Activated CD4-positive, alpha-beta T cell treated with anti-CD3 and anti-CD28 coated beads, Interleukin-2, Interleukin-4, amounts not matched to agents 100 ng/mL and 50 ng/mL, durations not matched to agents 16 hours and 8 hours (primary cell): ENCODE measurements around the gene SRPX2.

ENCODE experiments used
- DNase-seq: peaks from one replicate; pipeline ENCODE4 v3.0.0-alpha.2; 2020; ENCODE audit warnings: low spot score

Gene SRPX2

DNA sequence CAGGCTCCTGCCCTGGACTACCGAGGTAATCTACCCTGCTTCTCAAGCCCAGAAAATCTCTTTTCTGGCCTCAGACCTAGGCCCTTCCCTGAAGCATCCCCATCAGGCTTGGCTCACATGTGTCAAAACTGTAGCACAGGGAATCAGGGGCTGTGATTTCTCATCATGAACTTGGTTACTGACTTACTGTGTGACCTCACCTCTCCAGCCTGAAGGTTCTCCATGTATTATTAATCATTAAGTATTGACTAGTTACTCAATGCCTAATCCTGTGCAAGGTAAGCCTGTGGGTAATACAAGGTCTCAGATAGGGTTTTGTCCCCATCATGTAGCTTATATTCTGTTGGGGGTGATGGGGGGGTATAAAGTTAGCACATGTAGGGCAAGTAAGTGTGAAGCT, 6.8 kb downstream of the SRPX2 start:
- no peak for DNase-seq

- no peak for DNase-seq
These were observed 8.3 kb downstream of the SRPX2 start for GRCh38 chrX:100652266-100652665.

DNA sequence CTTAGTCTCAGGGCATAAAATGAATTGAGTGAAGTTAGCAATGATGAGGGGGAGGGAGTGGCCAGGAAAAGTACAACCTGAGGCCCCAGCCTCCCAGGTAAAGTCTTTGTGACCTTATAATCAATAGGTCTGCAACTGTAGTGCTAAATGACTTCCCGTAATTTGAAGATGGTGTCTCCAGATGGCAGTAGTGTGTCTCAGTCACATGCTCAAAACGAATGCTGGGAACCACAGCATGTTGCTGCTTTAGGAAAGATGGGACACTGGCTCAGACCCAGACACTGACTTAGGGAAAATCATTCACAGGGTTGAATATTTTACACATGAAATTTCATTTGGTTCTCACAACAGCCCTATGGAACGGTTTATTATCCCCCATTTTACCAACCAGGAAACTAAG, 10.3 kb downstream of the SRPX2 start:
- DNase-seq, result no peak

- no peak for DNase-seq
These were observed 15.0 kb downstream of the SRPX2 start for GRCh38 chrX:100658941-100659381.

- DNase-seq, result no peak
These were observed 15.6 kb downstream of the SRPX2 start for GRCh38 chrX:100659431-100660137.

DNA sequence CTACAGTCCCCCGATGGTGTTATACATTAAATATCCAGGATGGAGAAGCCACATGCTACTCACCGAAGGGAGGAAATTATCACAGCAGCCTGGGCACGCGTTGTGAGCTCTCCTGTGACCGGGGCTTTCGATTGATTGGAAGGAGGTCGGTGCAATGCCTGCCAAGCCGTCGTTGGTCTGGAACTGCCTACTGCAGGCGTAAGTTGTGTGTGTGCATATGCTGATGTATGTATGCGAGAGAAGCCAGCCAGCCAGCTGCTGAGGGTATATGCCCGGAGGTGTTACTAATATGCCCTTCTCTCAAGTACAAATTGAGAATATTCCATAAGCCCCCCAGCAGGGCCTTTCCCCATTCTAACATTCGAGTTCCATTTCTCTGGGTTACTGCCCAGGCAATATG, 18.2 kb downstream of the SRPX2 start:
- DNase-seq, result no peak

DNA sequence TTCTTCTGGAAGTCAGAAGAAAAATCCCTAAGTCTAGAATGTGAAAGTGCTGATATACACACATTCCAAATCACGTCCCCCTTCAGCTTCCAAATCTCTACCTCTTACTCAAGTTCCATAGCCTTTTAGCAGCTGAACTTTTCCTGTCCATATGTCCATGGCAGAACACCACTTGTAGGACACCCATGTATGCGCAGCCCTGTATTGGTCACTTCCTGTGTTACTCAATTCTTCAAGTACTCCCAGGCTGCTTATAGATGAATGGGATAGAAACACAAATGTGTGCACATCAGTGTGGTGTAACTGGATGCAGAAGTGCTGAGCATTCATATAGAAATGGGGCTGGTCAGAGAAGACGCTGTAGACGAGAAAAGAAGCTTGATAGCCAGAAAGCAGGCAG, 18.8 kb downstream of the SRPX2 start:
- no peak for DNase-seq

GRCh38 chrX:100663642-100664041, 19.6 kb downstream of the SRPX2 start:
- no peak for DNase-seq

GRCh38 chrX:100672966-100673365, 29.0 kb downstream of the SRPX2 start:
- DNase-seq, result no peak

DNA sequence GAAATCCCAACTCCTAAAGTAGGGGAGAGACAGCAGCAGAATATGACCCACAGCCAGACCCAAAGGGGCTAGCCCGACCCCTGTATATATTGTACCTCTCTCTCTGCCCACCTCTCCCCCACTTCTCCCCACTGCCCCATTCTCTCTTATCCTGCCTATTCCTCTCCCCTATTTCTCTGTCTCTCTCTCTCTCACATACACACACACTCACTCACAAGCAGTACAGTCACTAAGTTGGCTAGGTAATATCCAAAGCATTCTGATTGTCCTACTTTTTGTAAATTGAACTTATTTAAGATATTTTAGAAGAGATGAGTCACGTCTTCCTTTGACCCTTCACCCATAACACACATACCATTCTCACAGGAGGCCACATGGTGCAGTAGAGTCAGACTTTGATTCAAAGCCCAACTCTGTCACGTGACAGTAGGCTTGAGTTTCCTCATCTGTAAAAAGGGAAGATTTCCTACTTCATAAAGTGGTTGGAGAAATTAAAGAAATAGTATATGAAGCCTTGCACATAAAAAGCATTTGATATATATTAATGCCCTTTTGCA, 29.5 kb downstream of the SRPX2 start:
- DNase-seq, result no peak

GRCh38 chrX:100674705-100675104, 30.7 kb downstream of the SRPX2 start:
- DNase-seq, result no peak

DNA sequence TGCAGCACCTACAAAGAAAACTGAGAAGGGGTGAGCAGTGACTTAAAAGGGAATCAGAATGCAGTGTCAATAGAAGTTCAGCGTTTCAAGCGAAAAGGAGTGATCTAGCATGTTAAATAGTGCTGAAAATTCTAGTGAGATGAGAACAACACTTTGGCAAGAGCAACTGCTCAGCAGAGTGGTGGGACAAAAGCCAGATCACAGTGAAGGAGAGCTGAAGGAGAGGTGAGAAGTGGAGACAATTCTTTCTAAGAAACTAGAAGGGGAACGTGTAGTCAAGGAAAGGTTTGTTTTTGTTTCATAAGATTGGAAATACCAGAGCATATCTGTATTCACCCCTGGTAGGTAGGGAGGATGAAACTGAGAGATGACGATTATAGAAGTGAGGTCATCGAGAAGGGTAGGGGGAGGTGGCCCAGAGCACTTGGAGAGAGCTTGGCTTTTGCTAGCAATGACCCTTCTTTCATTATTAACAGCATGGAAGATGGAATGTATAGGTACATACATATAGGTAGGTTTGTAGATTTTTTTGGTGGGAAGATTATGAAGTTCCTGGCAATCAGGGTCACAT, 33.7 kb downstream of the SRPX2 start:
- no peak for DNase-seq

- no peak for DNase-seq
These were observed 36.8 kb downstream of the SRPX2 start for GRCh38 chrX:100680756-100681155.

- no peak for DNase-seq
These were observed 37.6 kb downstream of the SRPX2 start for GRCh38 chrX:100681599-100681998.

- DNase-seq, result no peak
These were observed 38.9 kb downstream of the SRPX2 start for GRCh38 chrX:100682939-100683338.

GRCh38 chrX:100685284-100685996, 41.4 kb downstream of the SRPX2 start:
- peak; percentile 81 for DNase-seq

- DNase-seq, result no peak
These were observed 42.0 kb downstream of the SRPX2 start for GRCh38 chrX:100685997-100686305.

GRCh38 chrX:100687128-100687527, 43.1 kb downstream of the SRPX2 start:
- DNase-seq, result no peak

GRCh38 chrX:100687546-100687945, 43.5 kb downstream of the SRPX2 start:
- DNase-seq, result no peak

DNA sequence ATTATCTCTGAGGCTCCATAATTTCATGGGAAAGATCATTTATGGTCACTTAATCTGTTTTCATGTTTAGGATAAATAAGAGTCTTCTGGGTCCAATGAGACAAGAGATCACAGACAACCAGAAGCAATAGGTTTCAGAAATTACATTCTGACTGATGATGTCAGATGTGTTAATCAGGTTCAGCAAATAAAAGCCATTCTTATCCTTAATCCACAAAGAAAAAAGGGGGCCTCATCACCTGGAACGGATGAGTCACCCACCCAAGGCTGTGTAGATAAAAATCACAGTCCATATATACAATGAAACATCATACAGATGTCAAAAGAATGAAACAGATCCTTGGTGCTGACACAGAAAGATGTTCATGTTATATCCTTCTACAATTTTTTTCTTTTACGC, 51.3 kb downstream of the SRPX2 start:
- DNase-seq, result no peak

GRCh38 chrX:100695991-100696390, 52.0 kb downstream of the SRPX2 start:
- no peak for DNase-seq

GRCh38 chrX:100696699-100697351, 52.8 kb downstream of the SRPX2 start:
- no peak for DNase-seq

GRCh38 chrX:100698551-100698950, 54.6 kb downstream of the SRPX2 start:
- no peak for DNase-seq
